HEK293 (cell line): ENCODE data around the gene EPO.

Experiments used
- CTCF ChIA-PET: fragments of 350-600 bp; formaldehyde crosslinking; extraction: SDS; loops from one replicate; lab custom pipeline; 2021; ENCODE audit warnings: antibody characterized with exemption; lab: Yijun Ruan, JAX
- POLR2A ChIA-PET: fragments of 300-600 bp; formaldehyde crosslinking; extraction: SDS; loops from one replicate; lab custom pipeline; 2020; ENCODE audit warnings: antibody characterized with exemption, inconsistent platforms; lab: Yijun Ruan, JAX
- H3K27ac ChIP-seq: fragments of 200-500 bp; sonication (Bioruptor generic); 2 replicates; pipeline ENCODE4 v1.5.1; 2014; ENCODE audit warnings: low read depth, low read length, control low read depth, inconsistent platforms; ENCODE audit errors: extremely low read depth
- H3K36me3 ChIP-seq, 2 experiments: fragments of 200-500 bp in 1 of 2; sonication (Bioruptor generic) in 1 of 2; 1 replicate in 1 of 2; 2 replicates in 1 of 2; pipeline ENCODE4 v1.5.1; 2014 to 2017; ENCODE audit warnings: inconsistent platforms in 2 of 2, low read length in 2 of 2; ENCODE audit not compliant: control insufficient read depth in 2 of 2, insufficient read depth in 1 of 2
- H3K4me1 ChIP-seq: fragments of 200-500 bp; sonication (Bioruptor generic); 2 replicates; pipeline ENCODE4 v1.5.1; 2014; ENCODE audit warnings: mild to moderate bottlenecking, low read length, inconsistent platforms; ENCODE audit not compliant: control insufficient read depth, insufficient read depth
- H3K4me3 ChIP-seq: 2 replicates; pipeline ENCODE4 v1.5.1; 2011; ENCODE audit warnings: low read depth, mild to moderate bottlenecking, control low read depth, low read length, moderate library complexity
- H3K9me3 ChIP-seq: fragments of 200-500 bp; sonication (Bioruptor generic); 2 replicates; pipeline ENCODE4 v1.5.1; 2014; ENCODE audit warnings: low read depth, low read length, inconsistent platforms; ENCODE audit not compliant: control insufficient read depth, insufficient read depth
- EGR2 ChIP-seq: fragments of 450-650 bp; formaldehyde crosslinking; IDR thresholded peaks from 2 replicates; pipeline ENCODE4 v1.5.1; 2016; ENCODE audit warnings: low read depth, missing biosample characterization, missing genetic modification characterization
- GLIS2 ChIP-seq: fragments of 450-650 bp; formaldehyde crosslinking; IDR thresholded peaks from 2 replicates; pipeline ENCODE4 v1.5.1; 2016; ENCODE audit warnings: missing biosample characterization, missing genetic modification characterization
- KLF10 ChIP-seq: fragments of 450-650 bp; IDR thresholded peaks from 2 replicates; pipeline ENCODE4 v1.5.1; 2018; ENCODE audit warnings: missing biosample characterization, mild to moderate bottlenecking, missing genetic modification characterization
- KLF16 ChIP-seq: fragments of 450-650 bp; formaldehyde crosslinking; IDR thresholded peaks from 2 replicates; pipeline ENCODE4 v1.5.1; 2017; ENCODE audit warnings: missing biosample characterization, missing genetic modification characterization
- KLF17 ChIP-seq: fragments of 450-650 bp; formaldehyde crosslinking; IDR thresholded peaks from 2 replicates; pipeline ENCODE4 v1.5.1; 2016; ENCODE audit warnings: missing biosample characterization, missing genetic modification characterization
- KLF7 ChIP-seq: fragments of 450-650 bp; formaldehyde crosslinking; IDR thresholded peaks from 2 replicates; pipeline ENCODE4 v1.5.1; 2016; ENCODE audit warnings: missing biosample characterization, missing genetic modification characterization, borderline replicate concordance
- KLF8 ChIP-seq: fragments of 450-650 bp; formaldehyde crosslinking; IDR thresholded peaks from 2 replicates; pipeline ENCODE4 v1.5.1; 2016; ENCODE audit warnings: missing biosample characterization, missing genetic modification characterization
- PATZ1 ChIP-seq: fragments of 450-650 bp; formaldehyde crosslinking; IDR thresholded peaks from 2 replicates; pipeline ENCODE4 v1.5.1; 2016; ENCODE audit warnings: missing biosample characterization, missing genetic modification characterization
- PRDM10 ChIP-seq: fragments of 450-650 bp; formaldehyde crosslinking; IDR thresholded peaks from 2 replicates; pipeline ENCODE4 v1.5.1; 2016; ENCODE audit warnings: missing biosample characterization, missing genetic modification characterization
- PRDM2 ChIP-seq: fragments of 450-650 bp; formaldehyde crosslinking; IDR thresholded peaks from 2 replicates; pipeline ENCODE4 v1.5.1; 2016; ENCODE audit warnings: missing biosample characterization, missing genetic modification characterization, borderline replicate concordance
- SP7 ChIP-seq: fragments of 450-650 bp; formaldehyde crosslinking; IDR thresholded peaks from 2 replicates; pipeline ENCODE4 v1.5.1; 2016; ENCODE audit warnings: missing biosample characterization, missing genetic modification characterization
- ZBTB10 ChIP-seq: fragments of 450-650 bp; formaldehyde crosslinking; IDR thresholded peaks from 2 replicates; pipeline ENCODE4 v1.5.1; 2016; ENCODE audit warnings: missing biosample characterization, missing genetic modification characterization
- ZEB2 ChIP-seq: fragments of 450-650 bp; formaldehyde crosslinking; IDR thresholded peaks from 2 replicates; pipeline ENCODE4 v1.5.1; 2016; ENCODE audit warnings: missing biosample characterization, missing genetic modification characterization
- ZFHX2 ChIP-seq: fragments of 450-650 bp; formaldehyde crosslinking; conservative IDR thresholded peaks from 2 replicates; pipeline ENCODE4 v1.5.1; 2016; ENCODE audit warnings: missing biosample characterization, missing genetic modification characterization
- ZIC2 ChIP-seq: fragments of 450-650 bp; formaldehyde crosslinking; IDR thresholded peaks from 2 replicates; pipeline ENCODE4 v1.5.1; 2016; ENCODE audit warnings: missing biosample characterization, missing genetic modification characterization
- ZNF175 ChIP-seq: fragments of 450-650 bp; formaldehyde crosslinking; IDR thresholded peaks from 2 replicates; pipeline ENCODE4 v1.5.1; 2016; ENCODE audit warnings: missing biosample characterization, missing genetic modification characterization
- ZNF202 ChIP-seq: fragments of 450-650 bp; formaldehyde crosslinking; IDR thresholded peaks from 2 replicates; pipeline ENCODE4 v1.5.1; 2016; ENCODE audit warnings: missing biosample characterization, missing genetic modification characterization, borderline replicate concordance
- ZNF366 ChIP-seq: fragments of 450-650 bp; formaldehyde crosslinking; conservative IDR thresholded peaks from 2 replicates; pipeline ENCODE4 v1.5.1; 2016; ENCODE audit warnings: missing biosample characterization, missing genetic modification characterization
- ZNF398 ChIP-seq: fragments of 450-650 bp; formaldehyde crosslinking; IDR thresholded peaks from 2 replicates; pipeline ENCODE4 v1.5.1; 2017; ENCODE audit warnings: missing biosample characterization, missing genetic modification characterization

Gene EPO

GRCh38 chr7:100682228-100682741 is 38.0 kb upstream of the EPO start:
- no peak overlapping the region for H3K4me3 ChIP-seq
- ChIA-PET CTCF (interaction anchor here (0.6 to 8.4 kb wide), 4 partner anchors 9 to 682 kb away, joined by 3 to 77 read pairs (median 7); no protein-coding TSS in a partner anchor), POLR2A (interaction anchor here (1.4 kb wide), 1 partner anchor 10 kb away, joined by 5 read pairs; no protein-coding TSS in a partner anchor)
- H3K36me3 ChIP-seq: peaks cover 0 to 91% of the 10 kb centered on the region in 2 experiments; a peak in 2 of 3 replicates
- H3K9me3 ChIP-seq: no peaks in the 10 kb centered on the region
- H3K4me1 ChIP-seq: peaks cover 6% of the 10 kb centered on the region; the same call in 1 of the 2 replicates
- H3K27ac ChIP-seq: 0 out of 2 replicates have a peak overlapping the region, but pooled peaks have one; percentile 2
- TF ChIP-seq ZNF366 (tag by site-specific recombination): 0 out of 2 replicates have a peak, but pooled peaks have one; percentile 29
- peak; percentile 55 for TF ChIP-seq ZIC2 (tag by site-specific recombination)
- peak; percentile 95 for TF ChIP-seq ZNF398
- no peak for TF ChIP-seq ZNF175
- no peak for TF ChIP-seq KLF16 (tag by site-specific recombination)
- peak; percentile 73 for TF ChIP-seq GLIS2 (tag by site-specific recombination)
- TF ChIP-seq SP7: peak; percentile 37; the same call in 1 of the 2 replicates
- peak; percentile 74 for TF ChIP-seq PRDM10 (tag by site-specific recombination)
- 0 out of 2 replicates have a peak, but pooled peaks have one; percentile 8 for TF ChIP-seq KLF7 (tag by site-specific recombination)
- TF ChIP-seq EGR2 (tag by site-specific recombination): peak; percentile 55
- peak; percentile 38; the same call in 1 of the 2 replicates for TF ChIP-seq ZBTB10
- TF ChIP-seq ZFHX2: peak; percentile 68
- TF ChIP-seq ZNF202 (tag by site-specific recombination): no peak
- TF ChIP-seq KLF10: peak; percentile 69; the same call in 1 of the 2 replicates
- no peak for TF ChIP-seq PRDM2 (tag by site-specific recombination)
- TF ChIP-seq ZEB2 (tag by site-specific recombination): 0 out of 2 replicates have a peak, but pooled peaks have one; percentile 18
- TF ChIP-seq KLF8 (tag by site-specific recombination): peak; percentile 70
- TF ChIP-seq KLF17 (tag by site-specific recombination): 0 out of 2 replicates have a peak, but pooled peaks have one; percentile 48
- TF ChIP-seq PATZ1 (tag by site-specific recombination): peak; percentile 69
